C4-2B (cell line): ENCODE results near the gene PPP2R5A.

Experiments
- CTCF ChIP-seq: fragments of 450-650 bp; conservative IDR thresholded peaks from 2 replicates; pipeline ENCODE4 v1.5.1; 2017; ENCODE audit warnings: mild to moderate bottlenecking
- ZFX ChIP-seq: fragments of 450-650 bp; IDR thresholded peaks from 2 replicates; pipeline ENCODE4 v1.6.1; 2017

DNA sequence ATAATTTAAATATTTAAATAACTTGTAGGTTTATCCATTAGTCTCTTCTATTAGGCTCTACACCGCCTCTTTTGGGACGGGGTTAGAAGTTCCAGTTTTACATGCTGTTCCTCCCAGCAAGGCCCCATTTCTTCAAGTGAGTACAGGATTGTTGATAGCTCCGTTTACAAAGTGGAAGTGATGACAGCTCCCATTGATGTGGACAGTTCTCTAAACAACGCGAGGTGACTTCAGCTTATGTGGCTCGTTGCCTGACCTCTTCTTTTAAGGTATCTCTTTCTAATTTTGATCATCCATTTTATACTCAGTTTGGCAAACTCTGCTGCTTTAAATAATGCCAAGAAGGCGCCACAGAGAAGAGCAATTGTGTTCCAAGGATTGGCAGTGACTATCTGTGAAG is 79.8 kb downstream of the PPP2R5A start:
- TF ChIP-seq CTCF (no peak), ZFX (no peak)
